SK-N-SH (cell line): ENCODE measurements around the gene FAM131B. TPM values are rescaled to one million over a fixed set of nuclear protein-coding genes. Genes with fewer than 3 reads are reported as not detected.

ENCODE experiments used
- CTCF ChIA-PET: fragments of 300-600, 350-600 bp; formaldehyde crosslinking; extraction: SDS; loops from one replicate; lab custom pipeline; 2021; lab: Yijun Ruan, JAX
- POLR2A ChIA-PET: fragments of 350-600 bp; sonication (Branson Sonifier 250); formaldehyde crosslinking; extraction: SDS; loops from one replicate; lab custom pipeline; 2020; ENCODE audit warnings: antibody characterized with exemption, inconsistent platforms; lab: Yijun Ruan, JAX
- DNase-seq: peaks from one replicate; pipeline ENCODE4 v3.0.0; 2012
- H2AFZ ChIP-seq: fragments of 200-600 bp; sonication (generic); 2 replicates; pipeline ENCODE4 v1.8.1; 2016; ENCODE audit warnings: antibody characterized with exemption, mild to moderate bottlenecking, low read depth
- H3F3A ChIP-seq: fragments of 200-600 bp; sonication (generic); replicated peaks from 2 replicates; pipeline ENCODE3; 2016; ENCODE audit warnings: antibody characterized with exemption, mild to moderate bottlenecking; ENCODE audit not compliant: insufficient read depth
- H3K27ac ChIP-seq, 2 experiments: fragments of 200-500 bp in 1 of 2; fragments of 200-600 bp in 1 of 2; sonication (Bioruptor generic) in 1 of 2; sonication (generic), shearing (Covaris generic) in 1 of 2; 2 replicates each; pipeline versions ENCODE4 v1.5.1 to v1.6.1; 2014 to 2016; ENCODE audit warnings: low read depth in 2 of 2, inconsistent platforms in 1 of 2, low read length in 1 of 2, mild to moderate bottlenecking in 1 of 2, mixed read lengths in 1 of 2
- H3K27me3 ChIP-seq: fragments of 200-600 bp; sonication (generic), shearing (Covaris generic); 2 replicates; pipeline ENCODE4 v1.6.1; 2016; ENCODE audit warnings: mixed run types; ENCODE audit not compliant: insufficient read depth
- H3K36me3 ChIP-seq, 2 experiments: fragments of 200-500 bp in 1 of 2; fragments of 200-600 bp in 1 of 2; sonication (Bioruptor generic) in 1 of 2; sonication (generic) in 1 of 2; replicated peaks in 1 of 2; 2 replicates each; pipeline versions ENCODE3 to v1.5.1; 2014 to 2016; ENCODE audit warnings: low read length in 1 of 2, mild to moderate bottlenecking in 1 of 2; ENCODE audit not compliant: insufficient read depth in 2 of 2, control insufficient read depth in 1 of 2
- H3K4me1 ChIP-seq, 2 experiments: fragments of 200-500 bp in 1 of 2; fragments of 200-600 bp in 1 of 2; sonication (Bioruptor generic) in 1 of 2; sonication (generic), shearing (Covaris generic) in 1 of 2; 2 replicates each; pipeline versions ENCODE4 v1.5.1 to v1.6.1; 2014 to 2016; ENCODE audit warnings: low read depth in 1 of 2, low read length in 1 of 2, mixed run types in 1 of 2; ENCODE audit not compliant: insufficient read depth in 2 of 2, control insufficient read depth in 1 of 2
- H3K4me2 ChIP-seq: fragments of 200-600 bp; sonication (generic), shearing (Covaris generic); 2 replicates; pipeline ENCODE4 v1.6.1; 2017; ENCODE audit warnings: mixed run types
- H3K4me3 ChIP-seq, 2 experiments: fragments of 200-500 bp in 1 of 2; fragments of 200-600 bp in 1 of 2; sonication (Bioruptor generic) in 1 of 2; sonication (generic), shearing (Covaris generic) in 1 of 2; 2 replicates each; pipeline versions ENCODE4 v1.5.1 to v1.8.1; 2014 to 2016; ENCODE audit warnings: low read depth in 2 of 2, inconsistent platforms in 1 of 2, low read length in 1 of 2, mild to moderate bottlenecking in 1 of 2, mixed read lengths in 1 of 2, moderate library complexity in 1 of 2
- H3K79me2 ChIP-seq: fragments of 200-600 bp; sonication (generic); 2 replicates; pipeline ENCODE4 v1.8.1; 2017; ENCODE audit warnings: mild to moderate bottlenecking; ENCODE audit not compliant: insufficient read depth
- H3K9ac ChIP-seq: fragments of 200-600 bp; sonication (generic); 2 replicates; pipeline ENCODE4 v1.6.1; 2017; ENCODE audit warnings: mixed run types
- H3K9me2 ChIP-seq: fragments of 200-600 bp; sonication (generic); 2 replicates; pipeline ENCODE4 v1.6.1; 2017; ENCODE audit warnings: mixed run types
- H3K9me3 ChIP-seq: fragments of 200-600 bp; sonication (generic); 2 replicates; pipeline ENCODE4 v1.6.1; 2017; ENCODE audit warnings: mixed run types, mild to moderate bottlenecking, moderate library complexity
- H4K20me1 ChIP-seq: fragments of 200-600 bp; sonication (generic); 2 replicates; pipeline ENCODE4 v1.6.1; 2017; ENCODE audit warnings: mild to moderate bottlenecking, mixed run types; ENCODE audit not compliant: insufficient read depth
- CTCF ChIP-seq: fragments of 200-600 bp; sonication (generic); IDR thresholded peaks from 2 replicates; pipeline ENCODE4 v1.6.1; 2017; ENCODE audit warnings: antibody characterized with exemption, mild to moderate bottlenecking, moderate library complexity
- GABPA ChIP-seq: IDR thresholded peaks from 2 replicates; pipeline ENCODE4 v1.4.0; 2012; ENCODE audit warnings: low read depth, mild to moderate bottlenecking
- IRF3 ChIP-seq: fragments of 150-350 bp; IDR thresholded peaks from 2 replicates; pipeline ENCODE4 v1.6.1; 2016; ENCODE audit warnings: mild to moderate bottlenecking, low read depth, low read length
- PBX3 ChIP-seq: IDR thresholded peaks from 2 replicates; pipeline ENCODE4; 2012
- POLR2AphosphoS5 ChIP-seq: IDR thresholded peaks from 2 replicates; pipeline ENCODE4 v1.6.1; 2012; ENCODE audit warnings: low read depth, low read length
- TAF1 ChIP-seq: IDR thresholded peaks from 2 replicates; pipeline ENCODE4 v1.6.1; 2012; ENCODE audit warnings: low read depth, mild to moderate bottlenecking, low read length, moderate library complexity, borderline replicate concordance
- USF1 ChIP-seq: IDR thresholded peaks from 2 replicates; pipeline ENCODE4 v1.4.0; 2012; ENCODE audit warnings: low read depth, borderline replicate concordance
- YY1 ChIP-seq: IDR thresholded peaks from 2 replicates; pipeline ENCODE4 v1.4.0; 2012; ENCODE audit warnings: low read depth, mild to moderate bottlenecking
- WGBS: methylation state at CpG from one replicate; pipeline ENCODE4 v1.1.6; 2017; ENCODE audit warnings: low lambda C conversion rate; 5-methylcytosine and 5-hydroxymethylcytosine counted together
- polyA plus RNA-seq, 3 experiments: library from polyadenylated mRNA; depleted of rRNA; stranded (reverse); fragments of >200 nt; gene quantifications; 2 replicates each; pipeline ENCODE4 v1.2.3, GENCODE V29; 2012

FAM131B gene
- polyA plus RNA-seq, 1 of the 3 experiments (the other 2 are of a cell fraction): 43.6 TPM

- no peak for TF ChIP-seq IRF3
- TF ChIP-seq, all 33 proteins: peak for 0
These were observed 25.5 kb upstream of the FAM131B start (continued) for GRCh38 chr7:143388051-143388450.

GRCh38 chr7:143387156-143387975, 24.9 kb upstream of the FAM131B start:
- no peaks in the 10 kb centered on the region for H3K9me3 ChIP-seq
- H3F3A ChIP-seq: peaks cover 70% of the 10 kb centered on the region
- peak overlapping the region in 1 of 2 experiments; percentile 100; a peak in 1 of 4 replicates for H3K27ac ChIP-seq
- no peak overlapping the region for H2AFZ ChIP-seq
- H3K9ac ChIP-seq: no peak overlapping the region
- H3K4me1 ChIP-seq: peaks cover 14 to 71% of the 10 kb centered on the region in 2 experiments; a peak in 3 of 4 replicates
- peaks cover 70% of the 10 kb centered on the region for H3K79me2 ChIP-seq
- H3K36me3 ChIP-seq: peaks cover 72 to 87% of the 10 kb centered on the region in 2 experiments
- H3K9me2 ChIP-seq: no peaks in the 10 kb centered on the region
- ChIA-PET CTCF (interaction anchor here (0.6 to 8.3 kb wide), 5 partner anchors 13 to 147 kb away, joined by 3 to 43 read pairs (median 5); no protein-coding TSS in a partner anchor), POLR2A (interaction anchor here (0.9 kb wide), 1 partner anchor 124 kb away, joined by 4 read pairs; the partner anchor contains the start of gene GSTK1)
- WGBS: 88% methylated on average over 12 of the region's 23 CpGs
- no peaks in the 10 kb centered on the region for H3K27me3 ChIP-seq
- peak overlapping the region in 1 of 2 experiments; percentile 3; a peak in 1 of 4 replicates for H3K4me3 ChIP-seq
- no peak for DNase-seq
- TF ChIP-seq TAF1 (no peak), PBX3 (0 out of 2 replicates have a peak, but pooled peaks have one; percentile 2), POLR2AphosphoS5 (peak; percentile 39), CTCF (peak; percentile 44), USF1 (no peak), YY1 (no peak), GABPA (no peak)
- H4K20me1 ChIP-seq: peaks cover 100% of the 10 kb centered on the region
- H3K4me2 ChIP-seq: peak overlapping the region; percentile 100
